ENCODE results near the gene CHCHD4. TPM values are rescaled to one million over a fixed set of nuclear protein-coding genes. Genes with fewer than 3 reads are reported as not detected.

CHCHD4 gene
- polyA plus RNA-seq, 1 of the 3 experiments (the other 2 are of a cell fraction), result 15.4 TPM

GRCh38 chr3:14140668-14141067 lies 16.0 kb upstream of the CHCHD4 start:
- Histone ChIP-seq H3K36me3 (replicated peaks in 1 of 2; ENCODE audit: control insufficient read depth in 1 of 2, insufficient read depth in 2 of 2, low read length in 1 of 2) (peaks cover 13 to 69% of the 10 kb centered on the region in 2 experiments), H3K4me1 (ENCODE audit: control insufficient read depth in 1 of 2, insufficient read depth in 2 of 2, low read depth in 1 of 2, low read length in 1 of 2) (peaks cover 15 to 25% of the 10 kb centered on the region in 2 experiments), H3K9me2 (no peaks in the 10 kb centered on the region), H2AFZ (ENCODE audit: low read depth) (no peak overlapping the region), H4K20me1 (ENCODE audit: insufficient read depth) (no peaks in the 10 kb centered on the region), H3K27me3 (ENCODE audit: insufficient read depth) (no peaks in the 10 kb centered on the region), H3K27ac (ENCODE audit: low read depth in 2 of 2, low read length in 1 of 2) (peak overlapping the region in 1 of 2 experiments; percentile 100; a peak in 1 of 4 replicates), H3K9ac (no peak overlapping the region), H3K4me2 (no peak overlapping the region), H3K79me2 (ENCODE audit: insufficient read depth) (no peaks in the 10 kb centered on the region; the same call in 1 of the 2 replicates), H3K9me3 (no peaks in the 10 kb centered on the region), H3K4me3 (ENCODE audit: low read depth in 2 of 2, low read length in 1 of 2) (no peak overlapping the region), H3F3A (replicated peaks; ENCODE audit: insufficient read depth) (peaks cover 41% of the 10 kb centered on the region)
- DNase-seq, result no peak
- ChIA-PET POLR2A (interaction anchor here (1.1 kb wide), 1 partner anchor 16 kb away, joined by 3 read pairs; the partner anchor contains the start of gene CHCHD4), CTCF (no interaction called here)
- no peak for TF ChIP-seq TAF1 (IDR thresholded peaks at IDR 0.05; ENCODE audit: borderline replicate concordance, low read depth, low read length)
- no peak for TF ChIP-seq FOSL2 (IDR thresholded peaks at IDR 0.05; ENCODE audit: borderline replicate concordance, low read depth)
- no peak for TF ChIP-seq RXRA (IDR thresholded peaks at IDR 0.05; ENCODE audit: borderline replicate concordance, low read depth)
- no peak for TF ChIP-seq RCOR1 (IDR thresholded peaks at IDR 0.05; ENCODE audit: low read length)
- TF ChIP-seq REST (IDR thresholded peaks at IDR 0.05; ENCODE audit: low read depth, low read length), result no peak
- no peak for TF ChIP-seq ELF1 (IDR thresholded peaks at IDR 0.05)
- no peak for TF ChIP-seq USF1 (IDR thresholded peaks at IDR 0.05; ENCODE audit: borderline replicate concordance, low read depth)
- no peak for TF ChIP-seq IRF3 (IDR thresholded peaks at IDR 0.05; ENCODE audit: low read depth, low read length)
- no peak for TF ChIP-seq RFX5 (IDR thresholded peaks at IDR 0.05; ENCODE audit: low read length)
- no peak for TF ChIP-seq EZH2phosphoT487 (IDR thresholded peaks at IDR 0.05; ENCODE audit: borderline replicate concordance, low read depth)
- TF ChIP-seq RAD21 (IDR thresholded peaks at IDR 0.05; ENCODE audit: low read length), result no peak
- TF ChIP-seq MAX (IDR thresholded peaks at IDR 0.05; ENCODE audit: low read depth), result no peak
- no peak for TF ChIP-seq PBX3 (IDR thresholded peaks at IDR 0.05)
- 100% methylated on average over 1 of the region's 2 CpGs for WGBS (ENCODE audit: low lambda C conversion rate)
